Large intestine (tissue), 3 donors: ENCODE results near the gene MAU2. TPM values are rescaled to one million over a fixed set of nuclear protein-coding genes. Genes with fewer than 3 reads are reported as not detected.

Experiments
- DNase-seq, 2 donors: peaks; one replicate each; pipeline versions ENCODE4 v3.0.0 to v3.0.0-alpha.2; 2013
- H3K27ac ChIP-seq: one replicate; pipeline ENCODE4 v1.5.1; 2013; ENCODE audit warnings: low read length
- H3K27me3 ChIP-seq: 2 replicates; pipeline ENCODE4 v1.6.1; 2013; ENCODE audit warnings: low read length; ENCODE audit not compliant: control insufficient read depth, insufficient read depth
- H3K36me3 ChIP-seq: 2 replicates; pipeline ENCODE4 v1.6.1; 2013; ENCODE audit warnings: low read length; ENCODE audit not compliant: control insufficient read depth, insufficient read depth
- H3K4me1 ChIP-seq: one replicate; pipeline ENCODE4 v1.6.1; 2013; ENCODE audit warnings: low read length; ENCODE audit not compliant: control insufficient read depth, insufficient read depth
- H3K4me3 ChIP-seq: one replicate; pipeline ENCODE4 v1.5.1; 2013; ENCODE audit warnings: low read length
- H3K9me3 ChIP-seq: one replicate; pipeline ENCODE4 v1.6.1; 2013; ENCODE audit warnings: mild to moderate bottlenecking, low read depth, low read length, moderate library complexity; ENCODE audit not compliant: control insufficient read depth
- WGBS: methylation state at CpG from one replicate; pipeline ENCODE4 v1.1.5; 2013; ENCODE audit warnings: low lambda C conversion rate; ENCODE audit not compliant: insufficient coverage; 5-methylcytosine and 5-hydroxymethylcytosine counted together
- polyA plus RNA-seq: library from polyadenylated mRNA; unstranded; fragments of 120-200 nt; gene quantifications from one replicate; pipeline ENCODE4 v1.2.1, GENCODE V29; 2013

MAU2 gene
- polyA plus RNA-seq, 1 donor = 55.2 TPM

- no CpG with 5 or more reads among the region's 10 CpGs for WGBS
- peaks cover 85% of the 10 kb centered on the region for H3K36me3 ChIP-seq
- no peaks in the 10 kb centered on the region for H3K27me3 ChIP-seq
- H3K4me1 ChIP-seq = no peaks in the 10 kb centered on the region
- no peaks in the 10 kb centered on the region for H3K9me3 ChIP-seq
- no peak for DNase-seq
- no peak overlapping the region for H3K4me3 ChIP-seq
- no peak overlapping the region for H3K27ac ChIP-seq
Measured at GRCh38 chr19:19305066-19305465, 15.6 kb upstream of the MAU2 start.

GRCh38 chr19:19305696-19306095 lies 14.9 kb upstream of the MAU2 start:
- H3K36me3 ChIP-seq = peaks cover 86% of the 10 kb centered on the region
- H3K27ac ChIP-seq = no peak overlapping the region
- WGBS = no CpG with 5 or more reads among the region's 16 CpGs
- H3K27me3 ChIP-seq = no peaks in the 10 kb centered on the region
- no peak overlapping the region for H3K4me3 ChIP-seq
- DNase-seq = no peak
- no peaks in the 10 kb centered on the region for H3K4me1 ChIP-seq
- H3K9me3 ChIP-seq = no peaks in the 10 kb centered on the region

- H3K27me3 ChIP-seq = no peaks in the 10 kb centered on the region
- no peaks in the 10 kb centered on the region for H3K9me3 ChIP-seq
- no peaks in the 10 kb centered on the region for H3K4me1 ChIP-seq
- H3K4me3 ChIP-seq = no peak overlapping the region
- peaks cover 85% of the 10 kb centered on the region for H3K36me3 ChIP-seq
- no CpG with 5 or more reads among the region's 9 CpGs for whole genome bisulfite sequencing
- no peak for DNase-seq
- H3K27ac ChIP-seq = no peak overlapping the region
Measured at GRCh38 chr19:19306191-19306590, 14.4 kb upstream of the MAU2 start.

- Histone ChIP-seq H3K4me1 (no peaks in the 10 kb centered on the region), H3K36me3 (peaks cover 74% of the 10 kb centered on the region), H3K27ac (no peak overlapping the region), H3K27me3 (no peaks in the 10 kb centered on the region), H3K4me3 (no peak overlapping the region), H3K9me3 (no peaks in the 10 kb centered on the region)
- no CpG with 5 or more reads among the region's 10 CpGs for WGBS
- DNase-seq = no peak
Measured at GRCh38 chr19:19308373-19308772, 12.3 kb upstream of the MAU2 start.

- no peaks in the 10 kb centered on the region for H3K9me3 ChIP-seq
- peaks cover 37% of the 10 kb centered on the region for H3K36me3 ChIP-seq
- no peak for DNase-seq
- no CpG with 5 or more reads among the region's 2 CpGs for WGBS
- no peak overlapping the region for H3K4me3 ChIP-seq
- H3K27me3 ChIP-seq = no peaks in the 10 kb centered on the region
- no peak overlapping the region for H3K27ac ChIP-seq
- H3K4me1 ChIP-seq = peaks cover 7% of the 10 kb centered on the region
Measured at GRCh38 chr19:19315444-19315843, 5.2 kb upstream of the MAU2 start.

- H3K27me3 ChIP-seq = no peaks in the 10 kb centered on the region
- no CpG with 5 or more reads among the region's 1 CpG for WGBS
- no peak for DNase-seq
Measured at GRCh38 chr19:19316082-19316481, 4.5 kb upstream of the MAU2 start.

GRCh38 chr19:19319732-19320360 lies 783 bp upstream of the MAU2 start:
- no peak for DNase-seq
- Histone ChIP-seq H3K27me3 (no peaks in the 10 kb centered on the region), H3K27ac (peak overlapping the region; percentile 79), H3K4me3 (peak overlapping the region; percentile 94), H3K36me3 (peaks cover 24% of the 10 kb centered on the region), H3K9me3 (no peaks in the 10 kb centered on the region), H3K4me1 (peaks cover 7% of the 10 kb centered on the region)
- no CpG with 5 or more reads among the region's 32 CpGs for WGBS

More at GRCh38 chr19:19316082-19316481, 4.5 kb upstream of the MAU2 start:
- Histone ChIP-seq H3K36me3 (peaks cover 31% of the 10 kb centered on the region), H3K4me1 (peaks cover 7% of the 10 kb centered on the region), H3K9me3 (no peaks in the 10 kb centered on the region), H3K27ac (no peak overlapping the region), H3K4me3 (no peak overlapping the region)

GRCh38 chr19:19321141-19321577 lies 530 bp downstream of the MAU2 start:
- WGBS = no CpG with 5 or more reads among the region's 34 CpGs
- Histone ChIP-seq H3K9me3 (no peaks in the 10 kb centered on the region), H3K36me3 (peaks cover 20% of the 10 kb centered on the region), H3K4me3 (peak overlapping the region; percentile 94), H3K27me3 (no peaks in the 10 kb centered on the region), H3K4me1 (peaks cover 7% of the 10 kb centered on the region), H3K27ac (peak overlapping the region; percentile 79)
- DNase-seq = no peak

GRCh38 chr19:19324059-19324770 lies 3.6 kb downstream of the MAU2 start:
- peaks cover 37% of the 10 kb centered on the region for H3K36me3 ChIP-seq
- peaks cover 5% of the 10 kb centered on the region for H3K4me1 ChIP-seq

GRCh38 chr19:19327672-19328071 lies 7.0 kb downstream of the MAU2 start:
- no peaks in the 10 kb centered on the region for H3K27me3 ChIP-seq
- peaks cover 52% of the 10 kb centered on the region for H3K36me3 ChIP-seq
- WGBS = no CpG with 5 or more reads among the region's 8 CpGs

More at GRCh38 chr19:19324059-19324770, 3.6 kb downstream of the MAU2 start:
- no peak overlapping the region for H3K4me3 ChIP-seq
- 88% methylated on average over 1 of the region's 7 CpGs for WGBS
- no peak overlapping the region for H3K27ac ChIP-seq
- no peaks in the 10 kb centered on the region for H3K27me3 ChIP-seq
- H3K9me3 ChIP-seq = no peaks in the 10 kb centered on the region
- DNase-seq = no peak

More at GRCh38 chr19:19327672-19328071, 7.0 kb downstream of the MAU2 start:
- DNase-seq = no peak
- no peaks in the 10 kb centered on the region for H3K9me3 ChIP-seq
- H3K27ac ChIP-seq = no peak overlapping the region
- no peaks in the 10 kb centered on the region for H3K4me1 ChIP-seq
- no peak overlapping the region for H3K4me3 ChIP-seq
